Hematopoietic multipotent progenitor cell (in vitro differentiated cells): Measurements from ENCODE around the gene RAB39A. TPM values are rescaled to one million over a fixed set of nuclear protein-coding genes. Genes with fewer than 3 reads are reported as not detected.

Source experiments
- DNase-seq, 3 donors: peaks; one replicate each; pipeline ENCODE4 v3.0.0-alpha.2; 2011 to 2015; ENCODE audit warnings: low read depth in 2 of 3, low spot score in 2 of 3
- total RNA-seq: library from RNA; depleted of rRNA; stranded (reverse); fragments of >200 nt; gene quantifications from one replicate; pipeline ENCODE4 v1.2.3, GENCODE V29; 2012

Gene RAB39A
- total RNA-seq, 1 donor: under 0.01 TPM

DNA sequence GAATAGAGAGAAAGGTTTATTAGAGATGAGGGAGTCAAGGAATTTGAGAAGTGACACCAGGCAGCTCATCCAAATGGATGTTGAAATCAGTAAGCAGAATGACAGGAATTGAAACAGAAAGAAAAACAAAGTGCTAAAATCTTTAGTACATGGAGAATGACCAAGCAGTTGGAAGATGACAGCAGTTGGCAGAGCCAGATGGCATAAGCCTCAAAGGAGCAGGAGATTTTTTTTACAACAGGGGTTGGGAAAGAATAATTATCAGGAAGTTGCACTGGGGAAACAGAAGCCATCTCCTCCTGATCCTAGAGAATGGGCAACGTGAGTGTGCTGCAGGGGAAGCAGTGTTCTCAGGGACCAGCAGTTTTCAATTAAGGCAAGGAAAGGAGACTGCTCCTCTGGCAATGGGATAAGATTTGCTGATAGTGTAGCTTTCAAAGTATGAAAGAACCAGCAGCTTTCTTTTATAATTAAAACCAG is 28.9 kb downstream of the RAB39A start:
- no peak for DNase-seq

- DNase-seq: no peak
Measured at GRCh38 chr11:107961480-107961879, 33.2 kb downstream of the RAB39A start.

- no peak for DNase-seq
Measured at GRCh38 chr11:107962181-107962580, 33.9 kb downstream of the RAB39A start.

DNA sequence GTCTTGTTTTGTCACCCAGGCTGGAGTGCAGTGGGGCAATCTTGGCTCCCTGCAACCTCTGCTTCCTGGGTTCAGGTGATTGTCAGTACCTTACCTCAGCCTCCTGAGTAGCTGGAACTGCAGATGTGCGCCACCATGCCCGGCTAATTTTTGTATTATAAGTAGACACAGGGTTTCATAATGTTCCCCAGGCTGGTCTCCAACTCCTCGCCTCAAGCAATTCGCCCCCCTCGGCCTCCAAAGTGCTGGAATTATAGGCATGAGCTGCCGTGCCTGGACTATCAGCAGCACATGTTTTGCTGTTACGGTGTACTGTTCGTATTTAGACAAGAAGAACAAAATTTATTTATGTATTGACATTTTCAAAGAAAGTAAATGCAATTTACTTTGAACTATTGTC is 34.8 kb downstream of the RAB39A start:
- DNase-seq: no peak

GRCh38 chr11:107969219-107969618 is 41.0 kb downstream of the RAB39A start:
- no peak for DNase-seq

GRCh38 chr11:107970049-107970448 is 41.8 kb downstream of the RAB39A start:
- DNase-seq: no peak

GRCh38 chr11:107973641-107974040 is 45.4 kb downstream of the RAB39A start:
- no peak for DNase-seq

DNA sequence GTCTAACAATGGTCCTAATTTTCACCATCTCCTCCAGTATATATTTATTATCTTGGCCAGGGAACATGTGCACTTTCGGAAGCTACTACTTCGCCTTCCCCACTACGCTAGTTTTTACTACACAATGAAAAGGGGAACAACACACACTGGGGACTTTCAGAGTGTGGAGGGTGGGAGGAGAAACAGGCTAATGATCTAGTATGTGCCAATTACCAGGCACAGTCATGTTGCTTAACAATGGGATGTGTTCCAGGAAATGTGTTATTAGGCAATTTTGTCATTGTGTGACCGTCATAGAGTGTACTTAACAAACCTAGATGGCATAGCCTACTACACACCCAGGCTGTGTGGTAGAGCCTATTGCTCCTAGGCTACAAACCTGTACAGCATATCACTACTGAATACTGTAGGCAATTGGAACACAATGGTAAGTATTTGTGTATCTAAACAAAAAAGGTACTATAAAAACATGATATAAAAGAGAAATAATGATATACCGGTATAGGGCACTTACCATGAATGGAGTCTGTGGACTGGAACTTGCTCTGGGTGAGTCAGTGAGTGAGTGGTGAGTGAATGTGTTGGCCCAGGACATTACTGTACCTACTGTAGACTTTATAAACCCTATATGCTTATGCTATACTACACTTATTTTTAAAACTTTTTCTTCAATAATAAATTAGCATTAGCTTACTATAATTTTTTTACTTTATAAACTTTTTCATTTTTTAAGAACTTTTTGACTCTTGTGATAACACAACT is 60.3 kb downstream of the RAB39A start:
- DNase-seq: no peak

DNA sequence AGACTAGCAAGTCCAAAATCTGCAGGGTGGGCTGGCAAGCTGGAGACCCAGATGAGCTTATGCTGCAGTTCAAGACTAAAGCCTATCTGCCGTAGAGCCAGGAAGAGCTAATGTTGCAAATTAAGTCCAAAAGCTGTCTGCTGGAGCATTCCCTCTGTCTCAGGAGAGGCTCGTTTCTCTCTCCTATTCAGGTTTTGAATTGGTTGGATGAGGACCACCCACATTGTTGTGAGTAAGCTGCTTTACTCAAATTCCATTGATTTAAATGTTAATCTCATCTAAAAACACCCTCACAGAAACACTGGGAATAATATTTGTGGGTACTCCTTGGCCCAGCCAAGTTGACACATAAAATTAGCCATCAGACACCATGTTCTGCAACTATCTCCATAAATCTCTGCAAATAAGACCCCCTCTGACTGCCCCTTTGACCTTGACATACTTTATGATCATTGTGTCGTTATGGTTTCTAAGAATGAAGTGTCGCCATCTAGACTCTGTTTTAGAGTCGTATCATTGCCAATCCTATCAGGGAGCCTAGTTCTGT is 63.7 kb downstream of the RAB39A start:
- DNase-seq: no peak

GRCh38 chr11:107996006-107996776 is 67.9 kb downstream of the RAB39A start:
- no peak for DNase-seq

GRCh38 chr11:107998761-107999160 is 70.5 kb downstream of the RAB39A start:
- no peak for DNase-seq

GRCh38 chr11:107999759-108000455 is 71.7 kb downstream of the RAB39A start:
- peak in 2 of 3 donors; percentile 69 to 74 for DNase-seq

DNA sequence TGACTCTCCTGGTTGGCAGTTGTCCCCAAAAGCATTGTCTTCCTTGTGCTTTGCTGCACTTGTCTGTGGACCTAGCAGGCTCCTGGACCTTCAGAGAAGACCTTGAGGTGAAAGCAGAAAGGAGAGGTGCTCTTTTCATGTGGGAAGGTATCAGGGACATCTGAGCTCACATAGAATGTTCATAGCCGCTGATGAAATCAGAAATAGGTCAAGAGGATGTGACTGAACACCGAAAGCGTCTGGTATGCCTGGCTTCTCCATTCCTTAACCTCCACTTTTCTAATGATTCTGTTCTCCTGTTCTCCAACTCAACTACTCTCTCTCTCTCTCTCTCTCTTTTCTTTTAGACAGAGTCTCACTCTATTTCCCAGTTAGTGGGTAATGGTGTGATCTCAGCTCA is 74.2 kb downstream of the RAB39A start:
- no peak for DNase-seq

DNA sequence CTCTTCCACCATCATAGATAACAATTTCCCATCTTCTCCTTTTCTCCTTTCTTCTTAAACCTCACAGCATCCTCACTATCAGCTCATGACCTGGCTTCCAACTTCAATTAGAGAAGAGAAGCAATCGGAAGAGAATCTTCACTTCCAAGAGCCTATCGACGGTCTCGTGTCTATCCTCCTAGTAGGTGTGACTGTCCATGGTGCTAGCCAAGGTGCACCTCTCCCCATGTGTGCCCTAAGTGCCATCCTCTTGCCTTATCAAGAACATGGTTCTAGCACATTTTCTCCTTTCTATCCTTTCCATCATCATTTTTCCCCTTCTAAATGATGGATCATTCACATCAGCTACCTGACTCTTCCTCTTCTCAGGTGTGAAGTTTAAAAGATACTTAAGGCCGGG is 75.4 kb downstream of the RAB39A start:
- no peak for DNase-seq

DNA sequence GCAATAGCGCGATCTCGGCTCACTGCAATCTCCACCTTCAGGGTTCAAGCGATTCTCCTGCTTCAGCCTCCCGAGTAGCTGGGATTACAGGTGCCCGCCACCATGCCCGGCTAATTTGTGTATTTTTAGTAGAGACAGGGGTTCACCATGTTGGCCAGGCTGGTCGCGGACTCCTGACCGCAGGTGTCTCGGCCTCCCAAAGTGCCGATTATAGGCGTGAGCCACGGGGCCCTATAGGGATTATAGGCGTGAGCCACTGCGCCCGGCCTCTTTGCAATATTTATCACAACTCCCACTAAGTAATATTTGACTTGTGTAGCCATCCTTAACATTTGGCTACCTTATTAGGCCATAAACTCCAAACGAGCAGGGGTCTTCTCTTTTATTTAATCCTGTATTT is 79.6 kb downstream of the RAB39A start:
- no peak for DNase-seq

DNA sequence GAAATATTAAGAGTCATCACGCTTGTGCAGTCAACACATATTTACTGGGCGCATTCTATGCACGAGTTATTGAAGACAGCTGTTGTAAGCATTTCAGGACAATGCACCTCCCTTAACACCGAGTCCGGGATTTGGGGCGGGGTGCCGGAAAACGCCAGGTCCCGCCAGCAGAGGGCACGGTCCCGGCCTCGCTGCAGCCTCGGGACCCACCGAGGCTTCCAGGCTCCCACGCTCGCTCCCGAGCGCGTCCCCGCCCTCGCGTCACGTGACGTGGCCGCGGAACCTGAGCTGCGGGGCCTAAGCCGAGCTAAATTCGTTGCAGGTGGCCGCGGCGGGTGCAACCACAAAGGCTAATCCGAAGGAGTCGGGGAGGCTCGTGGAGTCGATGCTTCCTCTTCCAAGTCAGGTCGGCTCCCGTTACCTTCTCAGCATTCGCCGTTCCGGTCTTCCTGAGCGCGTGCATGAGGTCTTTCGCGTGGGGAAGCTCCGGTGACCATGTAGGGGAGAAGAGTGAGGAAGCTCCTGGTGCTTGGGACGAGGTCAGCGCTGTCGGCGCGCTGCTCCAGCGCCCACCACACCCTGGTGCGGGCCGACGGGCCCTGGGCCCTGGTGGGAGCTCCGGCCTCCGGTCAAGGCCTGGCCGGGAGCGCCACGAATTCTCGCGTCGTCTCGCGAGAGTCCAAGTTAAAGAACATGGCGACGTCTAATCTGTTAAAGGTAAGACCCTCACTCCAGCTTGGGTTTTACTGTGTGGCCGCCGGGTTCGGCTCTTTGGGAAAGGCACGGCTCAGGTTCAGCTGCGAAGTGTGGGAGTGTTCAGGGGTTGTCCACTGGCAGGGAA is 80.6 kb downstream of the RAB39A start, which contains the start of gene CUL5:
Gene CUL5 (plus strand): TSS at position 243 of the 841 bp plus-strand sequence. CDS start 451 bp downstream, at position 694.
- DNase-seq: peak; percentile 90 to 94 (median 94)

DNA sequence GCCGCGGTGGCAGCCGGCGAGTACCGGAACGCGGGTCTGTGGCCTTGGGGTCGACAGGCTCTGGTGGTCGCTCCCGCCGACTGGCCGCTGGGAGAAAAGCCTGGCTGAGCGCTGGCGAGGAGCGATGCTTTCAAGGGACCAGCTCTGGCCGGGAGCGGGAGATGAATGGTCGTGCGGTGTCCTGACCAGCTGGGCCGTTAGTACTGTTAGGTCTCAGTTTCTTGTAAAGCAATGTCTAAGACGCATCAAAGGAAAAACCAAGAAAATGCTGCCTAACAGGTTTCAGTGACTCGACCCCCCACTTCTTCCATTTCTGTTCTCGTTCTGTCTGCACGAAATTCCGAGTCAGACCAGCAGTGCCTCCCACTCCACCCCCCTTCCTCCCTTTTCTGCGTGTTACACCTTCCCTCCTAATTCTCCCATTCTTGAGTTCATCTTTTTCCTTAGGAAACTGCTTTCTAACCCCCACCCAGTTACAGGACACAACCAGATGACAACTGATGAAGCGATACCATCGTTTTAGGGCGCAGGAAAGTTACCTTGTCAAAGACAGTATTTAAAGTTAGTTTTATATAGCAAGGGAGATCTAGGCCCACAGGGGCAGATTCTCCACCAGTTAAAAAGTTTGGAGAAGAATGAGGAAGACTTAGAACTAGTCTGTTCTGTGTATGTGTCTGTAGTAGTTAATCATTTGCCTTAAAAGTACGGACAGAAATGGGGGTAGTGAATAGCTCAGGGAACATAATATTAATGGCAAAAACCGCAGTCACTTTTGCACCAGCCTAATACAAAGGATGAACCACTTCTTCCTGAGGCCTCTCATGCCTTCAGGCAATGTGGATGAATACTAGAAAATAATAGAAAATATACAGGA is 81.5 kb downstream of the RAB39A start:
- no peak for DNase-seq

GRCh38 chr11:108012139-108012725 is 84.0 kb downstream of the RAB39A start:
- DNase-seq: no peak
